Testis (tissue), 5 donors: Measurements from ENCODE around the gene SEPTIN5. TPM values are rescaled to one million over a fixed set of nuclear protein-coding genes. Genes with fewer than 3 reads are reported as not detected.

Experiments
- DNase-seq: peaks from one replicate; pipeline ENCODE4 v3.0.0-alpha.2; 2019
- H3K27ac ChIP-seq, 2 donors: fragments of 200-600 bp; sonication (generic); one replicate each; pipeline ENCODE4 v1.5.1; 2019
- H3K27me3 ChIP-seq: fragments of 200-600 bp; sonication (generic); one replicate; pipeline ENCODE4 v1.5.1; 2019
- H3K36me3 ChIP-seq: fragments of 200-600 bp; sonication (generic); one replicate; pipeline ENCODE4 v1.5.1; 2017; ENCODE audit warnings: low read depth; ENCODE audit errors: missing control alignments
- H3K4me1 ChIP-seq: fragments of 200-600 bp; sonication (generic); one replicate; pipeline ENCODE4 v1.5.1; 2019
- H3K4me3 ChIP-seq, 2 donors: fragments of 200-600 bp; sonication (generic); one replicate each; pipeline ENCODE4 v1.5.1; 2017 to 2019
- H3K9me3 ChIP-seq: fragments of 200-600 bp; sonication (generic); one replicate; pipeline ENCODE4 v1.5.1; 2017
- CTCF ChIP-seq, 3 experiments: fragments of 450-650 bp in 2 of 3; fragments of 200-600 bp in 1 of 3; sonication (generic) in 1 of 3; IDR thresholded peaks; one replicate each; pipeline ENCODE4 v1.5.1; 2016 to 2019; ENCODE audit warnings: antibody characterized with exemption in 3 of 3, mild to moderate bottlenecking in 2 of 3, moderate library complexity in 1 of 3
- POLR2A ChIP-seq: fragments of 450-650 bp; IDR thresholded peaks from one replicate; pipeline ENCODE4 v1.6.1; 2017; ENCODE audit warnings: antibody characterized with exemption, mild to moderate bottlenecking, moderate library complexity
- WGBS, 2 donors: methylation state at CpG; one replicate each; pipeline ENCODE4 v1.1.5; 2018; 5-methylcytosine and 5-hydroxymethylcytosine counted together
- intact Hi-C: fragments of 100-400 bp; cut with DNase I; formaldehyde crosslinking; loops from one replicate; pipeline ENCODE4 v1.15.1; 2023; ENCODE audit warnings: low total_unique reads
- long read RNA-seq, 2 donors: transcript quantifications; one replicate each; lab custom pipeline, GENCODE V29; 2026
- polyA plus RNA-seq: library from polyadenylated mRNA; stranded (reverse); fragments of 350-450 nt; fragmentation: Illumina TruSeq; extraction: RNeasy Lipid Tissue Mini Kit (QIAGEN cat#74804); gene quantifications from one replicate; pipeline ENCODE4 v1.2.3, GENCODE V29; 2014; ENCODE audit warnings: low read depth, low replicate concordance; ENCODE audit not compliant: insufficient read depth
- total RNA-seq, 2 donors: library from RNA; depleted of rRNA; stranded (reverse); fragments of >200 nt; gene quantifications; one replicate each; pipeline ENCODE4 v1.2.3, GENCODE V29; 2016

Gene SEPTIN5
- 10 to 100 TPM; 68.9 to 89.3 TPM for total RNA-seq
- polyA plus RNA-seq = 33.9 TPM
- long read RNA-seq, donor 1, partial matches to known transcripts = 10 of 15 reads
- long read RNA-seq, donor 1, other reads (novel, unspliced or antisense) = 0 of 15 reads
- long read RNA-seq, donor 2, partial matches to known transcripts = 0 of 11 reads
- long read RNA-seq, donor 2, other reads (novel, unspliced or antisense) = 8 of 11 reads

- DNase-seq = no peak
- no peaks in the 10 kb centered on the region for H3K27me3 ChIP-seq
- no peak within 1 kb of the TSS for H3K27ac ChIP-seq
- no peaks in the 10 kb centered on the region for H3K9me3 ChIP-seq
- peak within 1 kb of the TSS; percentile 58 to 73 for H3K4me3 ChIP-seq
- H3K36me3 ChIP-seq = no peaks in the 10 kb centered on the region
- H3K4me1 ChIP-seq = peaks cover 26% of the 10 kb centered on the region
- TF ChIP-seq CTCF (IDR thresholded peaks at IDR 0.05) (no peak), POLR2A (no peak)
- 2% methylated on average over 37 of the region's 106 CpGs; no CpG with 5 or more reads in 1 of the 2 donors for WGBS, 2 donors
- intact Hi-C loops = no loop called here
Observed at GRCh38 chr22:19714312-19715187, at the start of gene SEPTIN5. TSS of gene SEPTIN5 (plus strand) at chr22:19714503. CDS start at chr22:19714589, 86 bp downstream.

GRCh38 chr22:19664951-19665783 is 49.1 kb upstream of the SEPTIN5 start:
- H3K27me3 ChIP-seq = no peaks in the 10 kb centered on the region
- no peak overlapping the region for H3K4me3 ChIP-seq
- TF ChIP-seq CTCF (IDR thresholded peaks at IDR 0.05) = no peak
- no peak for TF ChIP-seq POLR2A
- H3K4me1 ChIP-seq = peaks cover 11% of the 10 kb centered on the region
- no peaks in the 10 kb centered on the region for H3K36me3 ChIP-seq
- 90 to 94% methylated on average over 18 to 19 of the region's 19 CpGs for WGBS, 2 donors
- no peaks in the 10 kb centered on the region for H3K9me3 ChIP-seq
- no peak for DNase-seq
- intact Hi-C loops = no loop called here
- H3K27ac ChIP-seq = no peak overlapping the region

DNA sequence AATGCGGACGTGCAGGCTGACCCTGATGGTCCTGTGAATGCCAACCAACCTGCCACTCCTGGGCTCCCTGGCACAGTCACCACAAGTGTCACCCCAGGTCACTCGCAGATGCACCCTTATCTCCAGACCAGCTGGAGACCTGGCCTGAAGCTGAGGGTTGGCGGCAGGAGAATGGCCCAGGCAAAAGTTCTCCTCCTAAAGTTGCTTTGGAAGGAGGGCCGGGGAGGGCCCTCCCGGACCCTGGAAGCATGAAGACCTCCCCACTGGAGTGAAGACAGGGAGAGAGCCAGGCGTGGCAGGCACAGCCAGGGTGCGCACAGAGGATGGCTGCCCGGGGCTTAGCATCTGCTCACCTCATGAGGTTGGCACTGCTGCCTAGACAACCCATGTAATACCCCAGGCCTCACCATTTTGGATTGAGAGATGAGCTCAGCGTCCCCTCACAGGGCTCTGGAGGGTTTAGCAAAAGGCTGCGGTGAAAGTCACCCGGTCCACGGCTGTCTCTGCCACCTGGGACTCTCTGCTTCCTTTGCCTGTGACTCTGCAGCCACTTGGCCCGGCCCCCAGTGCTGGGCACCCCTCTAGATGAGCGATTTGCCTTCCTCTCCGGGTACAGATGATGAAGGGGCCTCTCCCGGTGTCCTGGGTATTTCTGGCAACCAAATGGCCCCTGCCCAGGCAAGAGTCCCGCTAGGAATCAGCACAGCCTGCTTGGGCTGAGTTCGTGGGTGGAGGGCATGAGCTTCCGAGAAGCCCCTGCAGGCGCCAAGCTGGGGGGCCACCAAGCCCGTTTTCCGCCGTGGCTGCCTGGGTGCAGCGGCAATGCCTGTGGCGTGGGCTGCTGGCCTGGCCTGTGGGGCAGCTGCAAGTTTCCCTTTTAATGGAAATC is 48.3 kb upstream of the SEPTIN5 start:
- WGBS, 2 donors = 62 to 64% methylated on average over 16 to 26 of the region's 26 CpGs
- Histone ChIP-seq H3K27me3 (no peaks in the 10 kb centered on the region), H3K4me3 (no peak overlapping the region), H3K27ac (no peak overlapping the region), H3K9me3 (no peaks in the 10 kb centered on the region), H3K36me3 (no peaks in the 10 kb centered on the region), H3K4me1 (peaks cover 11% of the 10 kb centered on the region)
- DNase-seq = no peak
- no peak for TF ChIP-seq CTCF (IDR thresholded peaks at IDR 0.05)
- TF ChIP-seq POLR2A = no peak
- intact Hi-C loops = no loop called here
